Left lung (tissue), 10 donors: ENCODE measurements around the gene PPM1M. TPM values are rescaled to one million over a fixed set of nuclear protein-coding genes. Genes with fewer than 3 reads are reported as not detected.

ENCODE experiments used
- ATAC-seq: fragments of 200-7000 bp; cut with Tn5 transposase; one replicate; pipeline ENCODE4 v1.9.1; 2020; ENCODE audit warnings: moderate library complexity
- DNase-seq, 4 donors: peaks; one replicate each; pipeline ENCODE4 v3.0.0-alpha.2; 2013 to 2020
- H3K27ac ChIP-seq, 2 donors: fragments of 200-600 bp; sonication (generic) in 1 of 2; one replicate each; pipeline versions ENCODE4 v1.5.0 to v1.8.0; 2020 to 2021
- H3K27me3 ChIP-seq, 2 donors: fragments of 200-600 bp; sonication (generic) in 1 of 2; one replicate each; pipeline versions ENCODE4 v1.5.0 to v1.8.0; 2020 to 2021
- H3K36me3 ChIP-seq, 2 donors: fragments of 200-600 bp; sonication (generic) in 1 of 2; one replicate each; pipeline versions ENCODE4 v1.5.0 to v1.8.0; 2020 to 2021
- H3K4me1 ChIP-seq, 2 donors: fragments of 200-600 bp; one replicate each; pipeline ENCODE4 v1.8.0; 2021
- H3K4me3 ChIP-seq, 2 donors: fragments of 200-600 bp; sonication (generic) in 1 of 2; one replicate each; pipeline versions ENCODE4 v1.5.0 to v1.8.0; 2020 to 2021; ENCODE audit warnings: mild to moderate bottlenecking in 1 of 2
- H3K9me3 ChIP-seq, 2 donors: fragments of 200-600 bp; sonication (generic) in 1 of 2; one replicate each; pipeline versions ENCODE4 v1.5.0 to v1.8.0; 2020 to 2021
- intact Hi-C, 2 donors: fragments of 100-400 bp; cut with DNase I; formaldehyde crosslinking; loops; one replicate each; pipeline versions ENCODE4 v1.11.2 to v1.14.2; 2022
- polyA plus RNA-seq, 6 donors: library from polyadenylated mRNA; unstranded; fragments of 120-200 nt; gene quantifications; one replicate each; pipeline ENCODE4 v1.2.1, GENCODE V29; 2013; ENCODE audit not compliant: insufficient read length in 6 of 6
- total RNA-seq, 2 donors: library from RNA; stranded (reverse); fragmentation: NEBNext Ultra II Directional; extraction: Animal tissue kit (Norgen Biotek cat#: 25700); gene quantifications; one replicate each; pipeline ENCODE4 v1.2.1, GENCODE V29; 2021
- TF ChIP-seq, protein P1 (sequence below), 2 donors: fragments of 200-600 bp; sonication (generic) in 1 of 2; IDR thresholded peaks; one replicate each; pipeline versions ENCODE4 v1.5.0 to v1.8.0; 2021; ENCODE audit warnings: antibody characterized with exemption in 2 of 2
- donor health status: DM: no; HTN: yes; CAD: no.
- donor health status: DM: no; HTN: no; CAD: no.

The PPM1M gene
- total and polyA plus RNA-seq, 8 donors = 27.4 to 48.3 (median 31.4) TPM

DNA sequence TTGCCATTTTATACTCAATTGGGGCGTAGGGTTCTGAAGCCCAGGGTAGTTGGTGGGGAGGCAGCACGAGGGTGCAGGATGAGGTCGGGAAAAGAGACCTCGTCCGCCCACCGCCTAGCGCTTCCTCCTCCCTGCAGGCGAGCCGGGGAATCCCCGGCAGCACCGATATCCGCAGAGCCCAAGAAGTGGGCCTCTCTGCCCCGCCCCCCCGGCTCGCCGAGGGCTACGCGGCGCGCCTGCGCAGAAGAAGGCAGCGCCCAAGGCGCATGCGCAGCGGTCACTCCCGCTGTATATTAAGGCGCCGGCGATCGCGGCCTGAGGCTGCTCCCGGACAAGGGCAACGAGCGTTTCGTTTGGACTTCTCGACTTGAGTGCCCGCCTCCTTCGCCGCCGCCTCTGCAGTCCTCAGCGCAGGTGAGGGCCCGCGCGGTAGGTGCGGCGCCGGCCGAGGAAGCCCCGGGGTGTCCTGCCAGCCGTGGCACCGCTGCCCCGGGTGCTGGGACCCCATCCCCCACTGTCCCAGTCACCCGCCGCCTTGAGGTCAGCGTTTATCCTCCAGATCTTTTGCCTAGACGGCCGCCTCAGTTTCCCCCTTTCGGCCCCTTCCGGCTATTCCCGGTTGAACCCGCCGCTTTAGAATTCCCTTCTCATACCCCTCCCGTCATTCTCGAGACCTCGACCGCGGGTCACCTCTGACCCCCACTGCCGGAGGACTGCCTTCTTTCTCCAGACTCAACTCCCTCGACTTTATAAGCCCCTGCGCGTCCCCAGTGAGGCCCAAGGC is 47.5 kb upstream of the PPM1M start, which contains the start of gene ALAS1:
Gene ALAS1, plus strand, starts transcription at position 319 of the 784 bp plus-strand sequence. CDS start 1,082 bp downstream, outside the sequence.
- Histone ChIP-seq H3K9me3 (no peaks in the 10 kb centered on the region), H3K4me3 (peak within 1 kb of the TSS; percentile 66 to 97), H3K27ac (peak within 1 kb of the TSS; percentile 86 to 87), H3K36me3 (peaks cover 0 to 23% of the 10 kb centered on the region in 2 donors), H3K4me1 (peaks cover 62 to 84% of the 10 kb centered on the region in 2 donors), H3K27me3 (no peaks in the 10 kb centered on the region)
- TF ChIP-seq, protein P1, sequence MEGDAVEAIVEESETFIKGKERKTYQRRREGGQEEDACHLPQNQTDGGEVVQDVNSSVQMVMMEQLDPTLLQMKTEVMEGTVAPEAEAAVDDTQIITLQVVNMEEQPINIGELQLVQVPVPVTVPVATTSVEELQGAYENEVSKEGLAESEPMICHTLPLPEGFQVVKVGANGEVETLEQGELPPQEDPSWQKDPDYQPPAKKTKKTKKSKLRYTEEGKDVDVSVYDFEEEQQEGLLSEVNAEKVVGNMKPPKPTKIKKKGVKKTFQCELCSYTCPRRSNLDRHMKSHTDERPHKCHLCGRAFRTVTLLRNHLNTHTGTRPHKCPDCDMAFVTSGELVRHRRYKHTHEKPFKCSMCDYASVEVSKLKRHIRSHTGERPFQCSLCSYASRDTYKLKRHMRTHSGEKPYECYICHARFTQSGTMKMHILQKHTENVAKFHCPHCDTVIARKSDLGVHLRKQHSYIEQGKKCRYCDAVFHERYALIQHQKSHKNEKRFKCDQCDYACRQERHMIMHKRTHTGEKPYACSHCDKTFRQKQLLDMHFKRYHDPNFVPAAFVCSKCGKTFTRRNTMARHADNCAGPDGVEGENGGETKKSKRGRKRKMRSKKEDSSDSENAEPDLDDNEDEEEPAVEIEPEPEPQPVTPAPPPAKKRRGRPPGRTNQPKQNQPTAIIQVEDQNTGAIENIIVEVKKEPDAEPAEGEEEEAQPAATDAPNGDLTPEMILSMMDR (IDR thresholded peaks at IDR 0.05) = peak in 1 of 2 donors; percentile 47
- DNase-seq (peak; percentile 92 to 98 (median 96)), ATAC-seq (peak; percentile 79)
- intact Hi-C loops = no loop called here

DNA sequence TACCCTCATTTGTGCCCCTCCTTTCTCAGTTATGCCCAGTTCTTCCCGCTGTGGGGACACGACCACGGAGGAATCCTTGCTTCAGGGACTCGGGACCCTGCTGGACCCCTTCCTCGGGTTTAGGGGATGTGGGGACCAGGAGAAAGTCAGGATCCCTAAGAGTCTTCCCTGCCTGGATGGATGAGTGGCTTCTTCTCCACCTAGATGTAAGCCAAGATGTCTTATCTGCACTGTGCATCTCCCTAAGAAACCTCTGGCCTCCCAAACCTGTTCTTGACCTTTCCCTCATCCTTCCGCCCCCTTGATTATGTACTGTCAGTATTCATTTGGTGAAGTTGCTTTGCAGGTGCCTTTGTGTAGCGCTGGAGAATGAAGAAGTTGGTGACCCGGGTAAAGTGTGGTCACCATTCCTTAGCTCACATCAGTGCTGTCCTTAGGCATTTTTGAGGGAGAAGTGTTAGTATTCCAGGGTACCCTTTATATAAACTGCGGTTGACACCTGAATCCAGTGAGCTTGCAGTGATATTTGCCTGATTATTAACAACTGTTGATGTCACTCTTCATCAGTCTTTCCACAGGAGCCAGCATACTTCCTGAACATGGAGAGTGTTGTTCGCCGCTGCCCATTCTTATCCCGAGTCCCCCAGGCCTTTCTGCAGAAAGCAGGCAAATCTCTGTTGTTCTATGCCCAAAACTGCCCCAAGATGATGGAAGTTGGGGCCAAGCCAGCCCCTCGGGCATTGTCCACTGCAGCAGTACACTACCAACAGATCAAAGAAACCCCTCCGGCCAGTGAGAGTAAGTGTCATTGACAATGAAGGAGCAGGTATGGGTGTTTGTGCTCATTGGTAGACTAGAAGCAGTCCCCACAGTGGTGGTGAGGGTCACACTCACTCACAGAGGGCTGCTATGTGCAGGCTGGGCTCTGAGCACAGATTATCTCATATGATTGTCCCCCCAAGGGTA is 46.6 kb upstream of the PPM1M start:
- peak in 1 of 4 donors; percentile 26 for DNase-seq
- Histone ChIP-seq H3K27ac (peak overlapping the region; percentile 86 to 87), H3K27me3 (no peaks in the 10 kb centered on the region), H3K4me1 (peaks cover 62 to 93% of the 10 kb centered on the region in 2 donors), H3K36me3 (peaks cover 0 to 32% of the 10 kb centered on the region in 2 donors), H3K4me3 (peak overlapping the region; percentile 66 to 97), H3K9me3 (no peaks in the 10 kb centered on the region)
- TF ChIP-seq, protein P1 (IDR thresholded peaks at IDR 0.05) = no peak
- intact Hi-C loops = no loop called here
- ATAC-seq = no peak

DNA sequence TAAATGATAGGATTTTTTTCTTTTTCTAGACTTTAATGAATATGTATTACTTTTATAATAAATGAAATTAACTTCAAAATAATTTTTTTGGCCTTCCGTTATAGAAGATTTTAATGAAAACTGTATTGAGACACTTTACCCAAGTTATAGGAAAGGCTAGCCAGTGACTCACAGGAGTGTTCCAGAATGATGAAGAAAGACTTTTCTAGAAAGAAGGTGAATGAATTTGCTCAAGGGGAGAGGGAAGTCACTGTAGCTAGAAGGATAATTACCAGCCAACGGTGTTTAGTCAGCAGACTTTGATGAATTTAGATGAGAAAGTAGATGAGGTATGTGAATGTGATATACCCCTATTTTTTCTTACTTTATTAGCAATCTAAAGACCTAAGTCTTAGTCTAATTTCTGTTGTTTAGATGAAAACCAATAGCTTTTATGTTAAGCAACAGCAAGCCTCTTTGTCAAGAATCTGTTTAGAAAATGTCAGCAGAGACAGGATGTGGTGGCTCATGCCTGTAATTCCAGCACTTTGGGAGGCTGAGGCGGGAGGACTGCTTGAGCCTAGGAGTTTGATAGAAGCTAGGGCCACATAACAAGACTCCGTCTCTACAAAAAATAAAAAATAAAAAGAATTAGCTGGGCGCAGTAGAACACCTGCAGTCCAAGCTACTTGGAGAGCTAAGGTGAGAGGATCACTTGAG is 44.4 kb upstream of the PPM1M start:
- DNase-seq (no peak), ATAC-seq (no peak)
- H3K4me1 ChIP-seq = peaks cover 45 to 93% of the 10 kb centered on the region in 2 donors
- H3K36me3 ChIP-seq = peaks cover 0 to 54% of the 10 kb centered on the region in 2 donors
- no peaks in the 10 kb centered on the region for H3K27me3 ChIP-seq
- peak overlapping the region in 1 of 2 donors; percentile 10 for H3K4me3 ChIP-seq
- H3K27ac ChIP-seq = peak overlapping the region; percentile 51 to 86
- H3K9me3 ChIP-seq = no peaks in the 10 kb centered on the region
- intact Hi-C loops = no loop called here
- TF ChIP-seq, protein P1 (IDR thresholded peaks at IDR 0.05) = no peak

DNA sequence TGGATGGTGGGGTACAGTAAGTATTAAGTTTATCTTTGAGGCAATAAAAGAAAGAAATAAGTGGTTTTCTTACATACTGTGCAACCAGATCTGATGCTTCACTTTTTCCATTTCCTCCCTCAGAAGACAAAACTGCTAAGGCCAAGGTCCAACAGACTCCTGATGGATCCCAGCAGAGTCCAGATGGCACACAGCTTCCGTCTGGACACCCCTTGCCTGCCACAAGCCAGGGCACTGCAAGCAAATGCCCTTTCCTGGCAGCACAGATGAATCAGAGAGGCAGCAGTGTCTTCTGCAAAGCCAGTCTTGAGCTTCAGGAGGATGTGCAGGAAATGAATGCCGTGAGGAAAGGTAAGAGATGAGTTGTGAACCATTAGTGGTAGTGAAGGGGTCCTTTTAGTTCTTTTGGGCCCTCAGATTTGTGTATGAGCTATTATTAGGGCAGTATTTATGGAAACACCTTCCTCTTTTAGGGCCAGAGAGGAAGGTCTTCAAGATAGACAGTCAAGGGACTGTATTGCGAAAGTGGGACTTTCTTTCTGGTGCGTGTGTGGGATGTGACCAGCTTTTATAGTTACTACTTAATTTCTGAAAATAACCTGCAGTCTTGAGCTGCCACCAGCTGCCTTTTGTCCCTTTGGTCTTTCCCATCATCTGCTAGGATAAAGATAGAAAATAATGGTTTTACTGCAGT is 43.0 kb upstream of the PPM1M start:
- intact Hi-C loops = no loop called here
- Histone ChIP-seq H3K27ac (peak overlapping the region; percentile 51 to 86), H3K27me3 (no peaks in the 10 kb centered on the region), H3K36me3 (peaks cover 0 to 68% of the 10 kb centered on the region in 2 donors), H3K4me1 (peaks cover 31 to 84% of the 10 kb centered on the region in 2 donors), H3K9me3 (no peaks in the 10 kb centered on the region), H3K4me3 (no peak overlapping the region)
- TF ChIP-seq, protein P1 (IDR thresholded peaks at IDR 0.05) = no peak
- DNase-seq (peak in 1 of 4 donors; percentile 53), ATAC-seq (no peak)
